ENCODE measurements around the gene PPP1R26.

The PPP1R26 gene

DNA sequence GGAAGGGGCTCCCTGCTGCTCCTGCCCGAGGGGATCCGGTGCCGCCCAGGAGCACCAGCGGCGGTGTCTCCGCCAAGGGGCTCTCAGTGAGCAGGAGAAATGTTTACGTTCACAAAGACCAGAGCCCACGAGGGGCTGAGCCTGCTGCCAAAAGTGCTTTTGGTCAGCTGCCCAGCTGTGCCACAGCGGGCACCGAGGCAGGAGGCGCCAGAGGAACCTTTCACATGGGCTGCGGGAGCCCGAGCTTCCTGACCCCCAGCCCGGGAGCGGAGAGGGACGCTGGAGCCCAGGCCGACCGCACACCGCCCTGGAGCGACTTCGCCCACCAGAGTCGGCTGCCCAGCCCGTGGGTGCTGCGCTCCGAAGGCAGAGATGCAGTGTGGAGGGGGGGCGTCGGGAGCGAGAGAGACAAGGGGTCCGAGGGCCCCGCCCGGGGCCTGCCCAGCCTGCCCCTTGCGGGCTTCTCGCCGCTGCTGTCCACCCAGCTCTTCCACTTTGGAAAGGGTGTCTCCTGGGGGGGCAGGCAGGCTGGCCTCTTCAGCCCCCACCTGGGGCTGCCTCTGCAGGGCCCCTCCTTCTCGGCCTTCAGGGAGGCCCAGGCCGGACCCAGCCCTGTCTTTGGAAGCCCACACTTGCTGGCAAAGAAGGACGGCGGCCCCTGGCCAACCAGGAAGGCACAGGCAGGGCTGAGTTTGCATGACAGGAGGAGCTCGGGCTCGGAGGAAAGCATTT, 7.9 kb downstream of the PPP1R26 start:
- Mint-ChIP-seq H3K4me1 (no peaks in the 10 kb centered on the region), H3K27ac (no peak overlapping the region), H3K27me3 (ENCODE audit: low read depth) (no peaks in the 10 kb centered on the region), H3K4me3 (no peak overlapping the region), H3K36me3 (ENCODE audit: low read depth) (peaks cover 15% of the 10 kb centered on the region), H3K9me3 (no peaks in the 10 kb centered on the region)
- TF ChIP-seq, protein P1, sequence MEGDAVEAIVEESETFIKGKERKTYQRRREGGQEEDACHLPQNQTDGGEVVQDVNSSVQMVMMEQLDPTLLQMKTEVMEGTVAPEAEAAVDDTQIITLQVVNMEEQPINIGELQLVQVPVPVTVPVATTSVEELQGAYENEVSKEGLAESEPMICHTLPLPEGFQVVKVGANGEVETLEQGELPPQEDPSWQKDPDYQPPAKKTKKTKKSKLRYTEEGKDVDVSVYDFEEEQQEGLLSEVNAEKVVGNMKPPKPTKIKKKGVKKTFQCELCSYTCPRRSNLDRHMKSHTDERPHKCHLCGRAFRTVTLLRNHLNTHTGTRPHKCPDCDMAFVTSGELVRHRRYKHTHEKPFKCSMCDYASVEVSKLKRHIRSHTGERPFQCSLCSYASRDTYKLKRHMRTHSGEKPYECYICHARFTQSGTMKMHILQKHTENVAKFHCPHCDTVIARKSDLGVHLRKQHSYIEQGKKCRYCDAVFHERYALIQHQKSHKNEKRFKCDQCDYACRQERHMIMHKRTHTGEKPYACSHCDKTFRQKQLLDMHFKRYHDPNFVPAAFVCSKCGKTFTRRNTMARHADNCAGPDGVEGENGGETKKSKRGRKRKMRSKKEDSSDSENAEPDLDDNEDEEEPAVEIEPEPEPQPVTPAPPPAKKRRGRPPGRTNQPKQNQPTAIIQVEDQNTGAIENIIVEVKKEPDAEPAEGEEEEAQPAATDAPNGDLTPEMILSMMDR (IDR thresholded peaks at IDR 0.05; ENCODE audit: unreplicated experiment in 3 of 3), result no peak

DNA sequence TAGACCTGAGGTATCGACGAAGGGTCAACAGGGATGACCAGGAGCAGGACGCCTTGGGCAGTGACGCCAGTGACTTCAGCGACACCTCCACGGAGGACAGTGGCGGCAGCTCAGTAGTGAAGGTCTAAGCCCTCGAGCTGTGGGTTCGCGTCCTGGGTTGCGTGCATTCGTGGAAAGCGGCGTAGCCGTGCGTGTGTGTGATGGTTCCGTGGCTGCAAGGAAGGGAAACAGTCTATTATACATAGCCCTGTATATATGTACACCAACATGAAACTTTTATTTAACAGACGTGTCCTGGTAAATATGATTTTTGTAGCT, 8.4 kb downstream of the PPP1R26 start:
- no peaks in the 10 kb centered on the region for H3K9me3 Mint-ChIP-seq
- no peak overlapping the region for H3K4me3 Mint-ChIP-seq
- H3K27ac Mint-ChIP-seq, result no peak overlapping the region
- TF ChIP-seq, protein P1 (IDR thresholded peaks at IDR 0.05; ENCODE audit: unreplicated experiment in 3 of 3), result no peak
- peaks cover 15% of the 10 kb centered on the region for H3K36me3 Mint-ChIP-seq (ENCODE audit: low read depth)
- H3K27me3 Mint-ChIP-seq (ENCODE audit: low read depth), result no peaks in the 10 kb centered on the region
- no peaks in the 10 kb centered on the region for H3K4me1 Mint-ChIP-seq

DNA sequence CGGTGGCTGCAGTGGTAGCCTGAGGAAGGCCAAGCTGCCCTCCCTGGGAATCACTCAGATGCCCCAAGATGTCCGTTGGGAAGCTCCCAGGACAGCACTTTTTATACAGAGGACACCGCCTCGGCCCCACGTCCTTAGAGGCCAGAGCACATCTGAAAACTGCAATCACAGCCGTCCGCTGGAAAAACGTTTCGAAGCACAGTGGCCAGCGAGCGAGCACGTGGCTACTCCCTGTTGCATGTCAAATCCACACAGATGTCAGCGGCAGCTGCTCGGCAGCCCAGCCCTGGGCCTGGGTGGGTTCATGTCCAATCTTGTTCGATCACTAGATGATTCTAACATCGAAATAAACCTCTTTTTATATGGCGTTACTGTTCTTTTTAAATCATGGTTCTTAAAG, 8.9 kb downstream of the PPP1R26 start:
- H3K27me3 Mint-ChIP-seq (ENCODE audit: low read depth), result no peaks in the 10 kb centered on the region
- H3K9me3 Mint-ChIP-seq, result no peaks in the 10 kb centered on the region
- no peak overlapping the region for H3K27ac Mint-ChIP-seq
- no peak overlapping the region for H3K4me3 Mint-ChIP-seq
- TF ChIP-seq, protein P1 (IDR thresholded peaks at IDR 0.05; ENCODE audit: unreplicated experiment in 3 of 3), result no peak
- peaks cover 15% of the 10 kb centered on the region for H3K36me3 Mint-ChIP-seq (ENCODE audit: low read depth)
- H3K4me1 Mint-ChIP-seq, result no peaks in the 10 kb centered on the region

DNA sequence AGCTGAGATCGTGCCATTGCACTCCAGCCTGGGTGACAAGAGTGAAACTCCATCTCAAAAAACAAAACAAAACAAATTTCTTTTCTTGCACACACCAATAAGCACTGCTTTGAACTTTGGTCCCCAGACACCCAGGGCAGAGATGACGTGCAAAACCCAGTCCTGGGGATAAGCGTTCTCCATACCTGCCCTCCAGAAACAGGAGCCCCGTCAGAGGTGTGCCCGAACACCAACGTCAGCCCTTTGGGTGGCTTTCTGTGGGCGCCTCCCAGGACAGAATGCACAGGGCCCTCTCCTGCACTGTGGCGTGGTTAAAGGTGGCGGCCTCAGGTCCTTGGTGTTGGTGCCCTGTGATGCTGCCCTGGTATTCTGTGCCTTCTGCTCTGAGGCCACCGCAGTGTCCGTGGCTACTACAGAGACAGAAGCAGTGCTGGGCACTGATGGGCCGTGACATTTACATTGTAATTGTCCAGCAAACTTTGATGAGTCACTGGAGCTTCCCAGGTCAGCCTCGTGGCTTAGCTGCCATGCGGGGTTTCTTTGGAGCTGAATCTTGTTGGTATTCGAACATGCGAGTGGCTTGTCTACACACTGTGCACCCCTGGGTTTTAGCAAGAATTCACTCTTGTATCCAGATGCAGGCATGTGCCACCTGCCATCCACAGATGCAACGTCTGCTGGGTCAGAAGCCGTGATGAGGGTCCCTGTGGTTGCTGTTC, 9.8 kb downstream of the PPP1R26 start:
- no peaks in the 10 kb centered on the region for H3K9me3 Mint-ChIP-seq
- no peak overlapping the region for H3K27ac Mint-ChIP-seq
- no peaks in the 10 kb centered on the region for H3K4me1 Mint-ChIP-seq
- TF ChIP-seq, protein P1 (IDR thresholded peaks at IDR 0.05; ENCODE audit: unreplicated experiment in 3 of 3), result no peak
- H3K36me3 Mint-ChIP-seq (ENCODE audit: low read depth), result peaks cover 12% of the 10 kb centered on the region
- H3K4me3 Mint-ChIP-seq, result no peak overlapping the region
- no peaks in the 10 kb centered on the region for H3K27me3 Mint-ChIP-seq (ENCODE audit: low read depth)

DNA sequence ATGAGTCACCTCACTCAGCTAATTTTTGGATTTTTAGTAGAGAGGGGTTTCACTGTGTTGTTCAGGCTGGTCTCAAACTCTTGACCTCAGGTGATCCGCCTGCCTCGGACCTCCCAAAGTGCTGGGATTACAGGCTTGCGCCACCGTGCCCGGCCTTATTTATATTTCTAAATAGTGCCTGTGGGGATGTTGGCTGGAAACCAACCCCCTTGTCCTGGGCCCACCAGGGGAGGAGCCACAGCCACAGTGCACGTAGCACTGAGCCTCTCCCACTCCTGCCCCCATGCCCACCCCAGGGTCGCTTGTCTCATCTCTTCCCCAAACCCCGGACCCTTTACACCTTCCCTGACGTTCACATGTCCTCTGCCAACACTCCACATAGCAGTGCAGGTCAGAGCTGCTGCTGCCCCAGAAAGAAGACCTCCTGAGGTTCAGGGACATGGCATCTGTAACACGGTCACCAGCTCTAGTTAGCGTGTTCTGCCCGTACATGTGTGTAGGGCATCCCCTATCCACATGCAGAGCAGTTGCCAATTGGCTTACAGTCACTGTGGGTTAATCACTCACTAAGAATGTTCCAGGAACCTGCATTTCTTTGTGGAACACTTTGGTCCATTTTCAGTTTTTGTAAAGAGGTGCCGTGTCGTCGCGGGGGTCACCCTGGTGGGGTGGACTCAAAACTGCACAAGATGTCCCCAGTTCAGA, 10.7 kb downstream of the PPP1R26 start:
- H3K27me3 Mint-ChIP-seq (ENCODE audit: low read depth), result no peaks in the 10 kb centered on the region
- TF ChIP-seq, protein P1 (IDR thresholded peaks at IDR 0.05; ENCODE audit: unreplicated experiment in 3 of 3), result no peak
- H3K4me1 Mint-ChIP-seq, result no peaks in the 10 kb centered on the region
- H3K36me3 Mint-ChIP-seq (ENCODE audit: low read depth), result peaks cover 9% of the 10 kb centered on the region
- no peaks in the 10 kb centered on the region for H3K9me3 Mint-ChIP-seq
- H3K27ac Mint-ChIP-seq, result no peak overlapping the region
- H3K4me3 Mint-ChIP-seq, result no peak overlapping the region
